Measurements from ENCODE around the gene KCNJ6. TPM values are rescaled to one million over a fixed set of nuclear protein-coding genes. Genes with fewer than 3 reads are reported as not detected.

Gene KCNJ6
- total RNA-seq, 1 experiment from 2014 or later: not detected

DNA sequence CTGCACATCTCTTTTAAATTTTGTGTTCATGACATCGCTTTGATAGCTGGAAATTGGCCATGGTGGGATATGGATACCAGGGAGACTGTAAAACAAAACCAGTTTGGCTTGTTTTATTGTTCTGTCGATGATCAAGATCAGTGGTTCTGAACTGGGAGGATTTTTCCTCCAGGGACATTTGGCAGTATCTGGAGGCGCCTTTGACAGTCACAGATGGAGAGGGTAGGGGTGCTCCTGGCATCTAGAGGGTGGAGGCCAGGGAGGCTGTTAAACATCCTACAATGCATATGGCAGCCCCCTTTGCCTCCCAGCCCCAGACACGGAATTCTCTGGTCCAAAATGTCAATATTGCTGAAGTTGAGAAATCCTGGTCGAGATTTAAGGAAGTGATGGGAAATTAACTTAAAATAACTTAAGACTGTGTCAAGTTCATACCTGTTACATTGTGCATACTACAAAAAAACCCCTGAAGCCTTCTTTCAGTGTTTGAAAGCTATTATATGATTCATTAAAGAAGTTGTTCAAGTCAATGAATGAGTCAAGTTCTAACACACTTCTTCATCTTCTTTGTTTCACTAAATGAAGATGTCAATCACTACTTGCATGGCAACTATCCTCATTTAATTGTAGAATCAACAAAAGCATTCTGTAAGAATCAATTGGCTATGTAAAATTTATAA, 150.9 kb downstream of the KCNJ6 start:
- H3K4me2 ChIP-seq (ENCODE audit: low read length): no peak overlapping the region
- H3K9me3 ChIP-seq (ENCODE audit: control insufficient read depth in 1 of 2, insufficient read depth in 1 of 2, low read depth in 1 of 2, low read length in 2 of 2): no peaks in the 10 kb centered on the region
- no peaks in the 10 kb centered on the region for H3K36me3 ChIP-seq (ENCODE audit: control insufficient read depth in 1 of 2, insufficient read depth in 2 of 2, low read length in 2 of 2)
- DNase-seq (ENCODE audit: low read depth, low spot score) (no peak), ATAC-seq (no peak)
- no peak overlapping the region for H3K9ac ChIP-seq (ENCODE audit: low read length)
- RAD21 ChIA-PET (ENCODE audit: low non-redundant PET in 1 of 2, low total read pairs in 2 of 2, uncharacterized antibody in 2 of 2, unreplicated experiment in 2 of 2): no interaction called here
- no peaks in the 10 kb centered on the region for H3K27me3 ChIP-seq (ENCODE audit: insufficient read depth, low read length)
- intact Hi-C loops (cut with micrococcal nuclease): no loop called here
- H3K27ac ChIP-seq (ENCODE audit: low read depth, low read length): no peak overlapping the region
- POLR2A ChIA-PET: no interaction called here
- no peak overlapping the region for H2AFZ ChIP-seq (ENCODE audit: low read depth, low read length, poor library complexity, severe bottlenecking)
- no peak for TF ChIP-seq EZH2phosphoT487 (IDR thresholded peaks at IDR 0.05; ENCODE audit: borderline replicate concordance)
- TF ChIP-seq RAD21 (IDR thresholded peaks at IDR 0.05; ENCODE audit: low read depth): no peak
- TF ChIP-seq MAX (IDR thresholded peaks at IDR 0.05): no peak
- TF ChIP-seq POLR2AphosphoS5 (IDR thresholded peaks at IDR 0.05; ENCODE audit: low read depth, low read length): no peak
- no peak for TF ChIP-seq EGR1 (IDR thresholded peaks at IDR 0.05; ENCODE audit: low read depth)
- no peak for TF ChIP-seq JUND (IDR thresholded peaks at IDR 0.05)
- TF ChIP-seq SP1 (IDR thresholded peaks at IDR 0.05; ENCODE audit: low read depth): no peak
- no peak for TF ChIP-seq YY1 (IDR thresholded peaks at IDR 0.05; ENCODE audit: extremely low read depth, insufficient replicate concordance, low read depth, low read length)
- no peak for TF ChIP-seq POLR2A (IDR thresholded peaks at IDR 0.05; ENCODE audit: borderline replicate concordance, extremely low read depth, insufficient read depth, insufficient read length)
- TF ChIP-seq ELF1 (IDR thresholded peaks at IDR 0.05; ENCODE audit: borderline replicate concordance, low read depth): no peak
- TF ChIP-seq EZH2 (IDR thresholded peaks at IDR 0.05): no peak
- TF ChIP-seq CEBPB (IDR thresholded peaks at IDR 0.05; ENCODE audit: low read depth): no peak
- TF ChIP-seq, protein P1, sequence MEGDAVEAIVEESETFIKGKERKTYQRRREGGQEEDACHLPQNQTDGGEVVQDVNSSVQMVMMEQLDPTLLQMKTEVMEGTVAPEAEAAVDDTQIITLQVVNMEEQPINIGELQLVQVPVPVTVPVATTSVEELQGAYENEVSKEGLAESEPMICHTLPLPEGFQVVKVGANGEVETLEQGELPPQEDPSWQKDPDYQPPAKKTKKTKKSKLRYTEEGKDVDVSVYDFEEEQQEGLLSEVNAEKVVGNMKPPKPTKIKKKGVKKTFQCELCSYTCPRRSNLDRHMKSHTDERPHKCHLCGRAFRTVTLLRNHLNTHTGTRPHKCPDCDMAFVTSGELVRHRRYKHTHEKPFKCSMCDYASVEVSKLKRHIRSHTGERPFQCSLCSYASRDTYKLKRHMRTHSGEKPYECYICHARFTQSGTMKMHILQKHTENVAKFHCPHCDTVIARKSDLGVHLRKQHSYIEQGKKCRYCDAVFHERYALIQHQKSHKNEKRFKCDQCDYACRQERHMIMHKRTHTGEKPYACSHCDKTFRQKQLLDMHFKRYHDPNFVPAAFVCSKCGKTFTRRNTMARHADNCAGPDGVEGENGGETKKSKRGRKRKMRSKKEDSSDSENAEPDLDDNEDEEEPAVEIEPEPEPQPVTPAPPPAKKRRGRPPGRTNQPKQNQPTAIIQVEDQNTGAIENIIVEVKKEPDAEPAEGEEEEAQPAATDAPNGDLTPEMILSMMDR (IDR thresholded peaks at IDR 0.05 in 2 of 3, conservative IDR thresholded peaks at IDR 0.05 in 1 of 3; ENCODE audit: borderline replicate concordance in 1 of 3, insufficient read depth in 1 of 3, low read depth in 2 of 3, low read length in 2 of 3): no peak
- no peak for TF ChIP-seq SIN3A (IDR thresholded peaks at IDR 0.05; ENCODE audit: low read depth)
- no peak for TF ChIP-seq ZBTB33 (IDR thresholded peaks at IDR 0.05; ENCODE audit: extremely low read depth, insufficient replicate concordance, low read length)
- no peak for TF ChIP-seq SRF (IDR thresholded peaks at IDR 0.05; ENCODE audit: low read depth)
- no peak overlapping the region for H3K4me3 ChIP-seq (replicated peaks in 1 of 2; ENCODE audit: low read depth in 1 of 2, low read length in 2 of 2)
- no peaks in the 10 kb centered on the region for H4K20me1 ChIP-seq (ENCODE audit: insufficient read depth)
- no TSS peak for BruUV-seq (replicated peaks)
- H3K79me2 ChIP-seq (ENCODE audit: insufficient read depth, low read length): no peaks in the 10 kb centered on the region
- H3K9me2 ChIP-seq (ENCODE audit: insufficient read depth): no peaks in the 10 kb centered on the region
- H3K4me1 ChIP-seq (ENCODE audit: control insufficient read depth in 1 of 2, insufficient read depth in 2 of 2, low read length in 2 of 2): no peaks in the 10 kb centered on the region
- CTCF ChIA-PET: no interaction called here

Data from HCT116 (cell line).